Omental fat pad (tissue), 4 donors: ENCODE measurements around the gene SEC24C. TPM values are rescaled to one million over a fixed set of nuclear protein-coding genes. Genes with fewer than 3 reads are reported as not detected.

Source experiments
- ATAC-seq: fragments of 150-250 bp; one replicate; pipeline ENCODE4 v1.9.1; 2016; ENCODE audit warnings: mild to moderate bottlenecking, moderate library complexity; ENCODE audit not compliant: low FRiP score
- DNase-seq: peaks from one replicate; pipeline ENCODE4 v3.0.0-alpha.2; 2019; ENCODE audit warnings: low spot score
- total RNA-seq, 4 donors: library from RNA; depleted of rRNA; stranded (reverse); fragments of >200 nt; gene quantifications; one replicate each; pipeline ENCODE4 v1.1.0, GENCODE V29; 2016
- TF ChIP-seq, protein P1 (sequence below), 3 donors: fragments of 450-650 bp; IDR thresholded peaks; one replicate each; pipeline ENCODE4 v1.5.1; 2016 to 2017; ENCODE audit warnings: antibody characterized with exemption in 3 of 3, mild to moderate bottlenecking in 3 of 3, moderate library complexity in 2 of 3

SEC24C gene
- total RNA-seq, 4 donors from 2014 or later, result 45.1 to 53.7 (median 47.5) TPM

DNA sequence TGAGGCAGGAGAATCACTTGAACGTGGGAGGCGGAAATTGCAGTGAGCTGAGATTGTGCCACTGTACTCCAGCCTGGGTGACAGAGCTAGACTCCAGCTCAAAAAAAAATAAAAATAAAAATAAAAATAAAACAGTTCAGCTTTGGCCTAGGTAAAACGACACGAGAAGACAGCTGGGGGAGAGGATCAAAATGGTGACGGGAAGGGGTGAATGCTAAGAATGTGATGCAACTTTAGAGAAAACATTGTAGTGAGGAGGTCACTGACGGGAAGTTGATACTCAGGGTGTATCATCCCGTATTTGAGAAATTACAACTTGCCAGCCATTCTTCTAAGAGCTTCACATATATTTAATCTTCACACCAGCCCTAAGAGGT, 66.2 kb downstream of the SEC24C start:
- TF ChIP-seq, protein P1, sequence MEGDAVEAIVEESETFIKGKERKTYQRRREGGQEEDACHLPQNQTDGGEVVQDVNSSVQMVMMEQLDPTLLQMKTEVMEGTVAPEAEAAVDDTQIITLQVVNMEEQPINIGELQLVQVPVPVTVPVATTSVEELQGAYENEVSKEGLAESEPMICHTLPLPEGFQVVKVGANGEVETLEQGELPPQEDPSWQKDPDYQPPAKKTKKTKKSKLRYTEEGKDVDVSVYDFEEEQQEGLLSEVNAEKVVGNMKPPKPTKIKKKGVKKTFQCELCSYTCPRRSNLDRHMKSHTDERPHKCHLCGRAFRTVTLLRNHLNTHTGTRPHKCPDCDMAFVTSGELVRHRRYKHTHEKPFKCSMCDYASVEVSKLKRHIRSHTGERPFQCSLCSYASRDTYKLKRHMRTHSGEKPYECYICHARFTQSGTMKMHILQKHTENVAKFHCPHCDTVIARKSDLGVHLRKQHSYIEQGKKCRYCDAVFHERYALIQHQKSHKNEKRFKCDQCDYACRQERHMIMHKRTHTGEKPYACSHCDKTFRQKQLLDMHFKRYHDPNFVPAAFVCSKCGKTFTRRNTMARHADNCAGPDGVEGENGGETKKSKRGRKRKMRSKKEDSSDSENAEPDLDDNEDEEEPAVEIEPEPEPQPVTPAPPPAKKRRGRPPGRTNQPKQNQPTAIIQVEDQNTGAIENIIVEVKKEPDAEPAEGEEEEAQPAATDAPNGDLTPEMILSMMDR (IDR thresholded peaks at IDR 0.05), result no peak
- no peak for DNase-seq
- no peak for ATAC-seq

GRCh38 chr10:73810735-73811465, 66.7 kb downstream of the SEC24C start:
- TF ChIP-seq, protein P1 (IDR thresholded peaks at IDR 0.05), result no peak
- DNase-seq, result no peak
- peak; percentile 16 for ATAC-seq

DNA sequence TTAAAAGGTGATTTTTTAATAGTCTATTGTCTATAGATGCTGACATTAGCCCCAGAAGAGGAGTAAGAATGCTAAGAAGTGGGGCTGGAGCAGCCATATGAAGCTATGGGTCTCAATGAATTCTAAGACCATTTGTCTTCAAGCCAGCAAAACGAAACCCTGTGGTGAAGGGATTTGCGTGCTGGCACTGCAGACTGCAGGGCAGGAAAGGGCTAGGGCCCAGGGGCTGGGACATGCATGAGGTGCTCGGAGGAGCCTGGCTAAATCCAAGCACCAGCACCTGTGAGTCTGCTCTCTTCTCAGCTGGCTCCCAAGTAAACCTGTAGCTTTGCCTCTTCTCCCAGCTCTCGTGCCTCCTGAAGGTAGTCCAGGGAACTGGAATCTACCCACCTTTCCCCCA, 68.5 kb downstream of the SEC24C start:
- TF ChIP-seq, protein P1 (IDR thresholded peaks at IDR 0.05), result no peak
- DNase-seq (no peak), ATAC-seq (no peak)

DNA sequence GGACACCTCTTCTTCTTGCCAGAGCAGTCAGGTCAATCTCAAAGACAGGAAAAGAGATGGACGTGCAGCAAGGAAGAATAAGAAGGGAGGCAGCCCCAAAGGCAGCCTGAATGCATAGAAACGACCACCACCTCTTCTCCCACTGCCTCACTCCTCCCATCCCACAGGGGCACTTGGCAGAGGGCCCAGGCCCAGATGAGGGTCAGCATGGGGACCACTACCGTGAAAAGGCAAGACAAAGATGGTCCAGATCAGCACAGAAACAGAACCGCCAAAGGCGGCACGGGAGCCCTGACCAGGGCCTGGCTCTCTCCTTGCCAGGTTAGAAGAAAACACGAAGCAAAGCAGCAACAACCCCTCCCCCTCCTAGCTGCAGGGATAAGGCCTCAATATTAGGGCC, 69.2 kb downstream of the SEC24C start:
- DNase-seq (no peak), ATAC-seq (no peak)
- TF ChIP-seq, protein P1 (IDR thresholded peaks at IDR 0.05), result no peak

DNA sequence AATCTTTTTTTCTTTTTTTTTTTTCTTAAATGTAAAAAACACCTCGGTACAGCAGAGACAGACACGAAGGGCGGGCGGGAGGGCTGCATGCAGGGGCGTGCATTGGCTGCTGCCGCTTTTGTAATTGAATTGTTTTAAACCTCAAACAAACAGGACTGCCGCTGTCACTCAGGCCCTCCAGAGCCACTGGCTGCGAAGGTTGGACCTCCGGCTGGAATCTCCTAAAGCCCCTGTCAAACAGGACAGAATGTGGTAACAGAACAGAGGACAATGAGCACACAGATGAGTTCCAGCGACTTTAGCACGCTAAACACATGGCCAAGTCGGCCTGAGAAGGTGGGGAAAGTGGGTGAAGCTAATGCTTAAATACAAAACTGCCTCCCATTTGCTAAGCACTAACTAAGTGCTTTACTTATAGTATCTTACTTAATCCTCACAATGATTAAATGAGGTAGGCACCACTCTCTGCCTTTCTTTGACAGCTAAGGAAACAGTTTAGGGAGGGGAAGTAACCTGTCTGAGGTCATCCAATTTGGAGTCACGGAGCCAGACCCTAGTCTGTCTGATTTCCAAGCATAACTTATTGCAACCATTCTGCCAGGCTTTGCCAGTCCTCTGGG, 70.2 kb downstream of the SEC24C start:
- DNase-seq (no peak), ATAC-seq (no peak)
- TF ChIP-seq, protein P1 (IDR thresholded peaks at IDR 0.05), result no peak

DNA sequence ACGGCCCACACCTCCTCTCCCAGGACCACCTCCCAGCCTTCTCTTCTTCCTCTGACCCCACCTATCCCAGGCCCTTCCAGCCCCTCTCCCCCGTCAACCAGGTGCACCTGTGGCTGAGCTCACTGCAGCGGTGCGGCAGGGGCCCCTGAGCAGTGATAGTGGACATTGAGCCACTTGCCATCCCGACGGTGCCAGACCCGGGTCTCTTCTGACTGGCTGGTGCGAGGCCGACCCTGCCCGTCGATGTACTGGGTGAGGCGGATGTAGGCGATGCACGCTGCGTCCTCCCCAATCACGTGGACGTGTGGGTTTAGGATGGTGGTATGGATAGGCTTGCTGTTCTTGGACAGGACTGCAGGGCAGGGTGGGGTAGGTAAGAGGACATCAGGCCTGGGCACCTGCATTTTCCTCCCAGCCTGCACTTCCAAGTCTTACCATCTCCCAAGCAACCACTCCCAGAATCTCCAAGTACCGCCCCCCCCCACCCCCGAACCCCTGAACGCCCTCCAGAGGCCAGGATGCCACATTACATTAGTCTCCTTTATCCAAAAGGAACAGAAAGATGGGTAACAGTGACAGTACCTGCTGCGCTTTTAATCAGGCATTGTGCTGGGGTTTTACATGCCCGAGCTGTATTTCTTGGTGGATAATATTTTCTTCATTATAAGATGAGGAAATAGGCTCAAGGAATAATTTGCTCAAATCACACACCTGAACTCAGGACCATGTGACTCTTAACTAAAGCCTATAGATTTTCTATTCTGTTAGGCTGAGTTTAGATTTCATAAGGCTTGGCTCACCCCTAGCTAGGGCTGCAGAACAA, 70.9 kb downstream of the SEC24C start:
- DNase-seq (no peak), ATAC-seq (no peak)
- TF ChIP-seq, protein P1 (IDR thresholded peaks at IDR 0.05), result no peak
